Breast epithelium (tissue), 4 donors: ENCODE results near the gene TOP1. TPM values are rescaled to one million over a fixed set of nuclear protein-coding genes. Genes with fewer than 3 reads are reported as not detected.

Source experiments
- DNase-seq, 2 donors: peaks; one replicate each; pipeline ENCODE4 v3.0.0-alpha.2; 2019; ENCODE audit warnings: low spot score in 2 of 2
- H3K27ac ChIP-seq, 2 donors: fragments of 200-600 bp; sonication (generic) in 1 of 2; one replicate each; pipeline ENCODE4 v1.5.1; 2016 to 2019; ENCODE audit warnings: mild to moderate bottlenecking in 1 of 2
- H3K27me3 ChIP-seq, 2 donors: fragments of 200-600 bp; sonication (generic) in 1 of 2; one replicate each; pipeline versions ENCODE4 v1.5.1 to v1.6.0; 2017 to 2019; ENCODE audit warnings: control low read depth in 1 of 2, mild to moderate bottlenecking in 1 of 2
- H3K36me3 ChIP-seq: fragments of 200-600 bp; one replicate; pipeline ENCODE4 v1.5.1; 2019
- H3K4me1 ChIP-seq, 2 donors: fragments of 200-600 bp; sonication (generic); one replicate each; pipeline ENCODE4 v1.5.1; 2016 to 2019; ENCODE audit warnings: control low read depth in 1 of 2
- H3K4me3 ChIP-seq, 3 donors: fragments of 200-600 bp; sonication (generic); 1 replicate in 2 of 3; 2 replicates in 1 of 3; pipeline ENCODE4 v1.5.1; 2016 to 2019; ENCODE audit warnings: mild to moderate bottlenecking in 3 of 3, moderate library complexity in 2 of 3
- H3K9me3 ChIP-seq, 2 donors: fragments of 200-600 bp; sonication (generic) in 1 of 2; one replicate each; pipeline ENCODE4 v1.5.1; 2016 to 2019; ENCODE audit warnings: control low read depth in 1 of 2
- POLR2A ChIP-seq: fragments of 450-650 bp; IDR thresholded peaks from one replicate; pipeline ENCODE4 v1.6.1; 2016; ENCODE audit warnings: antibody characterized with exemption, mild to moderate bottlenecking, moderate library complexity
- POLR2AphosphoS5 ChIP-seq, 3 donors: sonication (generic); formaldehyde crosslinking; IDR thresholded peaks; one replicate each; pipeline ENCODE4 v1.6.1; 2017; ENCODE audit warnings: antibody characterized with exemption in 3 of 3
- intact Hi-C: fragments of 100-400 bp; cut with DNase I; formaldehyde crosslinking; loops from one replicate; pipeline ENCODE4 v1.15.1; 2023; ENCODE audit warnings: low total_unique reads
- total RNA-seq, 3 donors: library from RNA; depleted of rRNA; stranded (reverse); fragments of >200 nt; gene quantifications; one replicate each; pipeline ENCODE4 v1.1.0, GENCODE V29; 2016
- TF ChIP-seq, protein P1 (sequence below), 3 donors: fragments of 450-650 bp; IDR thresholded peaks; one replicate each; pipeline ENCODE4 v1.5.1; 2016 to 2017; ENCODE audit warnings: antibody characterized with exemption in 3 of 3, mild to moderate bottlenecking in 3 of 3, moderate library complexity in 3 of 3

The TOP1 gene
- total RNA-seq, 3 donors from 2014 or later = 24.0 to 41.6 (median 40.3) TPM

DNA sequence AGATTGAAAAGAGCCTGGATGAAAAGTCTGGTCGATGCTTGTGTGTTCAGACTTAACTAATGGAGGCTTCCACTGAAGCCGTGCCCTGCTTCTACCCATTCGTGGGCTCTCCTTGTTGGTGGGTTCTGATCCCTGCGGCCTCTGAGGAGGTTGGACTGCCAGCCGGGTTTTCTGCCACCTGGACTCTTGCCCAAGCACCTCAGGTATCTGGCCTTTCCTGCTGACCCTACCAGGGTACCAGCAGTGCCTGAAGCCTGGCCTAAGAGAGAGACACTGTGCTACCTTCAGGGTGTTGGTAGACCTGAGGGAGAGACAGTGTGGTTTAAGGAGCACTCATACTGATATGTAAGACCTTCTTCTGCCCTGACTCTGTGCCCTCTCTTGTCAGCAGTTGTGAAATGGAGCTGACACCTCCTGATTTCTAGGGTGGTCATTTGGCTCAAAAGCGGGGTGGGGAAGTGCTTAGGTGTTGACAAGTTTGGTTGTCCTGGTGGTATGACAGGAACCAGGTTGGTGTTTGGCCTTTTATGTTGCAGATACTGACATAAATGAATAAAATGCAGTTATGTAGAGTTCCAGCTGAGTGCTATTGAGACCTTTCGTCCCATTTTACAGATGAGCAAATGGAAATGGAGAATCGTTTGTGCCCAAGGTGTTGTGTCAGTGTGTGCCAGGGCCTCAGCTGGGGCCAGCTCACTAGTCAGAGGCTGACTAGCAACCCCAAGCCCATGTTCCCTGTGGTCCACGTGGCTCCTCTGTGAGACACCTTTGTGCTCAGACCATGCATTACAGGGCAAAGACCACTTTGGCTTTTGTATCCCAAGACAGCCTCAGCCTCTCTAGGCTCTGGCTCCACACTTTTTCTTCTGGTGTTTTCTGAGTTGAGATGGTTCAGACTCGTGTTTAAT lies 111.9 kb downstream of the TOP1 start:
- intact Hi-C loops = no loop called here
- H3K9me3 ChIP-seq = no peaks in the 10 kb centered on the region
- H3K4me1 ChIP-seq = peaks cover 14 to 22% of the 10 kb centered on the region in 2 donors
- peak overlapping the region in 2 of 3 donors; percentile 0 to 91 for H3K4me3 ChIP-seq
- H3K36me3 ChIP-seq = no peaks in the 10 kb centered on the region
- DNase-seq = no peak
- H3K27me3 ChIP-seq = no peaks in the 10 kb centered on the region
- TF ChIP-seq POLR2AphosphoS5 (IDR thresholded peaks at IDR 0.05) (no peak), POLR2A (no peak)
- TF ChIP-seq, protein P1, sequence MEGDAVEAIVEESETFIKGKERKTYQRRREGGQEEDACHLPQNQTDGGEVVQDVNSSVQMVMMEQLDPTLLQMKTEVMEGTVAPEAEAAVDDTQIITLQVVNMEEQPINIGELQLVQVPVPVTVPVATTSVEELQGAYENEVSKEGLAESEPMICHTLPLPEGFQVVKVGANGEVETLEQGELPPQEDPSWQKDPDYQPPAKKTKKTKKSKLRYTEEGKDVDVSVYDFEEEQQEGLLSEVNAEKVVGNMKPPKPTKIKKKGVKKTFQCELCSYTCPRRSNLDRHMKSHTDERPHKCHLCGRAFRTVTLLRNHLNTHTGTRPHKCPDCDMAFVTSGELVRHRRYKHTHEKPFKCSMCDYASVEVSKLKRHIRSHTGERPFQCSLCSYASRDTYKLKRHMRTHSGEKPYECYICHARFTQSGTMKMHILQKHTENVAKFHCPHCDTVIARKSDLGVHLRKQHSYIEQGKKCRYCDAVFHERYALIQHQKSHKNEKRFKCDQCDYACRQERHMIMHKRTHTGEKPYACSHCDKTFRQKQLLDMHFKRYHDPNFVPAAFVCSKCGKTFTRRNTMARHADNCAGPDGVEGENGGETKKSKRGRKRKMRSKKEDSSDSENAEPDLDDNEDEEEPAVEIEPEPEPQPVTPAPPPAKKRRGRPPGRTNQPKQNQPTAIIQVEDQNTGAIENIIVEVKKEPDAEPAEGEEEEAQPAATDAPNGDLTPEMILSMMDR (IDR thresholded peaks at IDR 0.05) = no peak
- H3K27ac ChIP-seq = peak overlapping the region; percentile 67 to 88

DNA sequence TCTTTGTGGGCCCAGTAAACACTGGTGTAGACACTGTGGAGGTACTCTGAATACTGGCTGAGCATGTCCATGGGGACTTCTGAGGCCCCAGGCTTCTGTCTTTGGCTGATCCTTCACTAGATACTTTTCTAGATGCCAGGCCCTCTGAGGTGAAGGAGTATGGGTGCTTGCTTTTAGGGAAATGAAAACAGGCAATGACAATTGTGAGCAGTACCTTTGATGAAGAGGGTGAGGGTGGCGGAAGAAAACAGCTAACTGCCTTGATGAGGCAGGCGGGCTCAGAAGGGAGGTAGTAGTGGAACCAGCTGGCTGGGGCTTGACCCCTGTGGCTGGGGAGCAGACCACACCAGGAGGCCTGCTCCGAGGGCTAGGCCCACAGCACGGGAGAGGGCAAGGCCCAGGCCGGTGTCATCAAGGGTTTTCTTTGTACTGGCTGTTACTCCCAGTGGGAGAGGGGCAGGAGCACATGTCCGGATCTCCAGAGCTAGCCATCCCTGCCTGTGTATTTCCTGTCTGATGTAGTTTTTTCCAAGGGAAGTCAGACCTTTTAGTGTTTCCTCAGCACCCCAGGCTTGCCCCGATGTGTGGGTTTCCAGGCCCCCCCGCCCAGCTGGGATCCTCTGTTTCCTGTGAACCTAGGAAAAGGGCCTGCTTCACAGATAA lies 112.7 kb downstream of the TOP1 start:
- no peak for TF ChIP-seq POLR2A
- TF ChIP-seq POLR2AphosphoS5 (IDR thresholded peaks at IDR 0.05) = peak in 1 of 3 donors; percentile 39
- no peaks in the 10 kb centered on the region for H3K36me3 ChIP-seq

DNA sequence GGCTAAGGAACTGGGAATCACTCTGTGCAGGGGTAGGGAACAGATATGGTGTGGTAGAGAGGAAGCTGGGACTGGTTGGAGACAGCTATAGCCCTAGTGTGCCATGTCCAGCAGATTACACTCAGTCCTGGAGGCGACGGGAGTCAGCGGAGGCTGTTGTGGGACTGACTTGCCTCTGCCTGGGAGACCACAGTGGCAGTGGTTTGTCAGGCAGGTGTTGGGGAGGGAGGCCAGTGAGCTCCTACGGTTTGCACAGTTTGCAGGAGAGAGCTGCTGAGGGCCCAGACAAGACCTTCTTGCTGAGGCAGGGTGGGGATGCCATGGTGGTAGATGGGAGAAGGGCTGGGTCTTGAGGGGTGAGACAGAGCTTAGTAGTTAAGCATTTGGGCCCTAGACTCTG lies 113.6 kb downstream of the TOP1 start:
- no peaks in the 10 kb centered on the region for H3K36me3 ChIP-seq
- no peak for TF ChIP-seq POLR2A
- no peak for DNase-seq
- H3K4me1 ChIP-seq = peaks cover 14 to 22% of the 10 kb centered on the region in 2 donors
- intact Hi-C loops = no loop called here
- no peaks in the 10 kb centered on the region for H3K27me3 ChIP-seq
- H3K9me3 ChIP-seq = no peaks in the 10 kb centered on the region
- H3K4me3 ChIP-seq = no peak overlapping the region
- H3K27ac ChIP-seq = peak overlapping the region; percentile 67 to 88

More for the DNA sequence above, 112.7 kb downstream of the TOP1 start:
- no peaks in the 10 kb centered on the region for H3K9me3 ChIP-seq
- peak overlapping the region; percentile 67 to 88 for H3K27ac ChIP-seq
- no peak for DNase-seq
- no peaks in the 10 kb centered on the region for H3K27me3 ChIP-seq
- peaks cover 14 to 22% of the 10 kb centered on the region in 2 donors for H3K4me1 ChIP-seq
- peak overlapping the region in 1 of 3 donors; percentile 91 for H3K4me3 ChIP-seq
- intact Hi-C loops = no loop called here

DNA sequence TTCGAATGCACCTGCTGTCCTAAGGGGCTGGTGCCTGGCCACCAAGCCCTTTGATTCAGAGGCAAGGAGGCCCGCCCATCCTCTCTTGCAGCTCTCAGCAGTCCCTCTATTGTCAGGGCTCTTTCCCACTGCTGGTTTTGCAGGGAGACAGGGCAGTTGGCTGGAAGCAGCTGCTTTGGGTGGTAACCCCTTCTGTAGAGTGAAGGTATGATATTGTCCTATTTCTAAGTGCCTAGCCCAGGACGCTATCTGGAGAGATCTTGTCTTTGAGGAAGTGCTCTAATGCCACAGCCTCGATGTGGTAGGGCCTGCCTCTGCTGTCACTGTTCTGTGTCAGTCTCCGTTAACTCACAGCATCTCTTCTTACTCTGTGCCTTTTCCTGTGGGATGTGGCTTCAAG lies 114.3 kb downstream of the TOP1 start:
- no peak for DNase-seq
- TF ChIP-seq, protein P1 (IDR thresholded peaks at IDR 0.05) = no peak
- TF ChIP-seq POLR2A (no peak), POLR2AphosphoS5 (IDR thresholded peaks at IDR 0.05) (no peak)
- intact Hi-C loops = no loop called here
- Histone ChIP-seq H3K4me1 (peaks cover 14 to 22% of the 10 kb centered on the region in 2 donors), H3K36me3 (no peaks in the 10 kb centered on the region), H3K4me3 (no peak overlapping the region), H3K27ac (peak overlapping the region; percentile 8 to 88), H3K27me3 (no peaks in the 10 kb centered on the region), H3K9me3 (no peaks in the 10 kb centered on the region)

DNA sequence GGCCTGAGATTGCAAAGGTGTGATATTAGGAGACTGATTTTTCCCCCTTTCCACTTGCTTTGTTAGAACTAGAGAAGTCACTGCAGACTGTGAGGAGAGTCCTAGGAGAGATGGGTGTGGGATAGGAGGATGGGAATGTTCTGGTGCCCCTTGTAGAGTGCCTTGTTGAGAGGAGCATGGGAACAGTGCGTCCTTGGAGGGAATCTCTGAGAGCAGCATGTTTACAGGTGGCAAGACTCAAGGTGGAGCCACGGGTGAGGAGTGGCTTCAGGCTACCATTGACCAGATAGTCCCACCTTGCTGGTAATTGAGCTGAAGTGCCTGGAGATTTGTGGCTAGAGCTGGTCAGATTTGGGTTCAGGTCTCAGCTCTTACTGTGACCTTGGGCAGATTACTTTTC lies 114.7 kb downstream of the TOP1 start:
- no peaks in the 10 kb centered on the region for H3K36me3 ChIP-seq
- TF ChIP-seq, protein P1 (IDR thresholded peaks at IDR 0.05) = no peak
- TF ChIP-seq POLR2AphosphoS5 (IDR thresholded peaks at IDR 0.05) (no peak), POLR2A (no peak)
- no peak for DNase-seq
- H3K4me1 ChIP-seq = peaks cover 14 to 23% of the 10 kb centered on the region in 2 donors
- no peaks in the 10 kb centered on the region for H3K27me3 ChIP-seq
- H3K9me3 ChIP-seq = no peaks in the 10 kb centered on the region
- H3K27ac ChIP-seq = peak overlapping the region; percentile 8 to 88
- intact Hi-C loops = no loop called here
- no peak overlapping the region for H3K4me3 ChIP-seq

DNA sequence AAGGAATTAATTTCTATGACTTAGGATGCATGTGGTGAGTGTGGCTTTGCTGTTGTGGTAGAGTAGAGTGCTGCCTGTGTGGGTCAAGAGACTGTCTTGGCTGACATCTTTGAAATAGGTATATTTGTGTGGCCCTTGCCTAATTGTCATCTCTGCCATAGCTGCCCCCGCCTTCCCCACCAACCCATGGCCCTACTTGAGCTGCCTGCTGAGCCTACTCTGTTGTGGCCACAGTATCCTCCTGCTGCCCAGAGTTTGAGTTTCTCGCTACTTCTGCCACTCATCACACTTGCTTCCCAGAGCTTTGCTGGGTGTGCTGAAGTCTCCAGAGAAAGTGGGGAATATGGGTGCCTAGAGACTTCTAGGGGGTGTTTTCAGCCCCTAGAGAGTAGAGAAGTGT lies 116.7 kb downstream of the TOP1 start:
- H3K27ac ChIP-seq = peak overlapping the region; percentile 37 to 84
- peaks cover 12 to 21% of the 10 kb centered on the region in 2 donors for H3K4me1 ChIP-seq
- no peak for DNase-seq
- H3K27me3 ChIP-seq = no peaks in the 10 kb centered on the region
- no peaks in the 10 kb centered on the region for H3K9me3 ChIP-seq
- no peaks in the 10 kb centered on the region for H3K36me3 ChIP-seq
- intact Hi-C loops = no loop called here
- H3K4me3 ChIP-seq = peak overlapping the region in 1 of 3 donors; percentile 4
- TF ChIP-seq POLR2A (no peak), POLR2AphosphoS5 (IDR thresholded peaks at IDR 0.05) (no peak)
- TF ChIP-seq, protein P1 (IDR thresholded peaks at IDR 0.05) = no peak
